Stimulated activated CD8-positive, alpha-beta memory T cell treated with anti-CD3 and anti-CD28 coated beads, Interleukin-4, amount 100 ng/mL, for 48 hours (primary cell): ENCODE data around the gene MAD1L1.

Experiments used
- DNase-seq: peaks from one replicate; pipeline ENCODE4 v3.0.0-alpha.2; 2020

Gene MAD1L1

DNA sequence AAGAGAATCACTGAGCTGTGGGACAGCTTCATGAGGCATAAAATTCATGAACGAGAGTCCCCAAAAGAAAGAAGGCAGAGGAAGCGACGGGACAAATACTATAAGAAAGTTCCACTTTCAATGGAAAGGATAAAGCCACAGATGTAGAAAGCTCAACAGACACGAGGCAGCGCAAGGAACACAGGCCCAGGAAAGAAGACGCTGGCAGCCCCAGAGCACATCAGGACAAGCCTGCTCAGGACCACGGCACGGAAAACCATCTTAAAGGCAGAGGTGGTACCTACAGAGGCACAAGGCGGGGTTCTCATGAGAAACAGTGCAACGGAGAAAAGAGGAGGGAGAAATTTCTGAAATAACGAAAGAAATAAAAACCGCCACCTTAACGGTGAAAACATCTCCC lies 273.4 kb downstream of the MAD1L1 start:
- DNase-seq, result no peak

DNA sequence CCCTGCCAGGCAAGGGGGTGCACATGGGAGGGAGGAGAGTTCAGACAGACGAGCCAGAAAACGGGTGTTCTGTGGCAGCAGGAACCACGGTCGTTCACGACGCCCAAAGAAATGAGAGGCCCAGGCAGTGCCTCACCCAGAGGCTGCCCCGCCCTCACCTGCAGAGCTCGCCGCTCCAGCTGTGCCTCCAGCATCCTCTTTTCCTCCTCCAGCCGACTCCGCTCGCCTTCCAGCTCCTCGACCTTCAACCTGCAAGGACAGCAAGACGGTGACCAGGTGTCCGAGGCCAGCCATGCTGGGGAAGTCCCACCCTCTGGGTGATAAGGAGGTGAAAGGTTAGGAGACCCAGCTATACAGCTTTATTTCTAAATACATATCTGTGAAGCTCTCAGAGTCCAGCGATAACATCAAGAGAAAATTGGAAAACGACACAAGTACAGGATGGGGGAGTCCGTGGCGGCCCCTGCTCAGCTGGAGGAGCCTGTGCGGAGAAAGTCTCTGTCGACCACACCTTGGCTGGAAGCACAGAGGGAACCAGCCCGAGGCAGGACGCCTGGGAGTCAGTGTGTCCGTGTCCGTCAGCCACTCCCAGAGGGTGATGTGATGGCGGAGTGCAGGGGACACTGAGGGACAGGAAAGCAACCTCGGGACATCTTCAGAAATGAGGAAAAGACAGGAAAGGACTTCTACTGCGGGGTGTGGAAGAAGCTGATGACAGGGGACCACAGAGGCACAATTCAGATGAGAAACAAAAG lies 275.1 kb downstream of the MAD1L1 start:
- DNase-seq, result no peak

DNA sequence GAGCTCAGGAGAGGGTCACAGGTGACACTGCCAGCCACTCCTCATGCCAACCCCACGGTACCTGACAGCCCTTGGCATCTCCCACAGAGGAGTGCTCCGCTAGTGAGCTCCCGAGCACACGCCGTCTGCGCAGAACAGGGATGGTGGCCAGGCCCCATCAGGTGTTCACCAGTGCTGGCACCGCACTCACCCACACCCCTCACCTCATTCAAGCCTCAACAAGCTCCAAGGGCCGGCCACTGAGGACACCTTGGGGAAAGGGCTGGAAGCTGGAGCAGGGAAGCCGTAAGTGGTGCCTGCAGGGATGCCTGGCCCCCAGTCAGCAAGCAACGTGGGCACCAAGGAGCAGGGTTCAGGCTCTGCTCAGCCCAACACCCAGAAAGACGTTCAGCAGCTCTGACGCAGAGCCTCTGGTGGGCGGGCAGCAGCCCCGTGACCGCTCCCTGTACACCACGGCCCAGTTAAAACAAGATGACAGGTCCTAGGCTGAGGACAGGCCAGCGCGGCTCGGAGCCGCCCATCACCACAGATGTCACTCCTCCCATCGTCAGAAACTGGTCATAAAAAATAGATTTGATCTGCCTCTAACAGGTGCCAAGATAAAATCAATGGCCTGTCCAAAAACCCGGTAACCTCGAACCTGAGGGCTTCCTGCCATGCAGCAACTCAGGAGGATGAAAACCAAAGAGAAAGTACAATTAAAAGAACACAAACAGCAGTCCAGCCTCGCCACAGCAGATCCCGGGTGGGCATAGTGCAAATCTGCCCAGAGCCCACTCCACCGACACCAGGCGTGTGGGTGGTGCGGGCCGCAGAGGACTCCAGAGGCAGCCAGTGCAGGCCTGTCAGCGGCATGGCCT lies 275.9 kb downstream of the MAD1L1 start:
- no peak for DNase-seq

DNA sequence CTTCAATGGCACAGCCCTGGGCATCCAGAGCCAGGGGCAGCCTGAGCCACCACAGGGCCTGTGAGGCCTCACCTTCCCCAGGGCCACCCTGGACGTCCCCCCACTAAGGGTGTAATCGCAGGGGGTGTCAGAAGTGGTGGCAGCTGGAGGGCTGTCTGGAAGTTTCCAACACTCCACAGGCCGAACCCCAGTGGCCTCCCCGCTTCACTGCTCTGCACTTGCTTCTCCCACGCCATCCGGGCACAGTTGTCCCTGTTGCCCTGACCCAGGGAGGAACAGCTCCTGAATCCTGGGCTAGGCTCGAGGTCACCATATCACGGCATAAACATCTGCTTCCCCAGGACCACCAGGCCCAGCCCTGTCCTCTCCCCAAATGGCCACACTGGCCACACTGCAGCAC lies 276.6 kb downstream of the MAD1L1 start:
- no peak for DNase-seq

DNA sequence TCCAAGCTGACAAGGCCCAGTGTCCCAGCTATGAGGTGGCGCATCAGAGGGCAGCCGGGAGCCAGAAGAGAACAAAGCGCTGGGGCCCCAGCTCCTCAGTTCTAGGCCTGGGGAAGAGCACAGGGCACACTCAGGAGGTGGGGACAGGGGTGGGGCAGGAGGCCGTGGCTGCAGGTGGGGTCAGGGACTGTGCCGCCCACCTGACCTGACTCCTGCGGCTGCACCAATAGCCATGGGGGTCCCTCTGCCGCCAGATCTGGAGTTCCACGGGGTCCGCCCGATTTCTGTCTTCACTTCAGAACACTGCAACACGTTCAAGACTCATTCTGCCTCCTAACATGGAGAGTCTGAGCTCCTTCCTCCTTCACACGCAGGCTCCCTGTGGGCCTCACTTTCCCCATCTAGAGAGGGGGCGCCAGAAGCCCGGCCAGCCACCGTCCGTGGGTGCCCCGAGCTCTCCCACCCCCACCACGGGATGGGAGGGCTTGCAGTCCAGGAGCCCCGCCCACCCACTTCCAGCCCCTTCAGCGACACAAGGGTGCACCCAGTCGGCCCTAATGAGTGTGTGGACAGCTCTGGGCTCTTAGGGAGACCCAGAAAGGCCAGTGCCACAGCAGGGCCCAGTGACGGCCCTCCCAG lies 278.3 kb downstream of the MAD1L1 start:
- no peak for DNase-seq

DNA sequence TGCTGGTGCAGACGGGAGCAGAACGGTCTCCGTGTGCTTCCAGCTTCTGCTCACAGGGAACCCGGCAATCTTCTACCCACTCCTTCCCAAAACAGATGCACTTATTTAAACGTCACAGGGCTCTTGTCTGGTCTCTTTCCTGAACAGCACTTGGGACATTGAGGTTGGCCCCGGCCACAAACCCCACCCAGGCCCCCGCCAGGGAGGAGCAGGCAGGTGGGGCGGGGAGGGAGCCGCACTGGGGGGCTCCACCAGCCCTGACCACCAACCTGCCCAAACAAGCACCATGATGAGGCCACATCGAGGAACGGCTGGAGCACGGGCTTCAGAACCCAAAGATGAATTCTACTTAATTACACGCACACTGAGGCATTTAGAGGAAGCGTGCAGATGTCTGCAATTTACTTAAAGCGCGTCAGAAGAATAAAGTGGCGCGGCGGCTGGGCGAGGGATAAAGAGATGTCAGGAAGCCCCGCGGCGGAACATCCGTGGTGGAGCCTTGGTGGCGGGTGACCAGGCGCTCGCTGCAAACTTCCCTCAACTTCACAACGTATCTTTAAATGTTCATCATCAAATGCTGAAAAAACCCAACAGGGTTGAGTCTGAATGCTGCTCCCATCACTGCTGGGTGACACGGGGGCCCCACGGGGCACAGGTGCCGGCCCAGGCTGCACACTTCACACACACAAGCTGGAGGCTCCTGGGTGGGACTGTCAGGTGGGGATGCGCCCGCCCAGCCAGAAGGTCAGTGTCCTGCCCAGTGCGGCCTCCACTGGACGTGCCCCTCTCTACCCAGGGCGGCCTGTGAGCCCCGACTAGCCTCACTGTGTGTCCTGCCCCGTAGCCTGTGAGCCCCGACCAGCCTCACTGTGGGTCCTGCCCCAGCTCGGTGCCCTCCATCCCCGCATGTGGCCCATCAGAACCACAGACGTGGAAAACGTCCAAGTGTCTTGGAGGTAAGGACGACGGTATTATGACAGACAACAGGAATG lies 279.2 kb downstream of the MAD1L1 start:
- DNase-seq, result no peak

DNA sequence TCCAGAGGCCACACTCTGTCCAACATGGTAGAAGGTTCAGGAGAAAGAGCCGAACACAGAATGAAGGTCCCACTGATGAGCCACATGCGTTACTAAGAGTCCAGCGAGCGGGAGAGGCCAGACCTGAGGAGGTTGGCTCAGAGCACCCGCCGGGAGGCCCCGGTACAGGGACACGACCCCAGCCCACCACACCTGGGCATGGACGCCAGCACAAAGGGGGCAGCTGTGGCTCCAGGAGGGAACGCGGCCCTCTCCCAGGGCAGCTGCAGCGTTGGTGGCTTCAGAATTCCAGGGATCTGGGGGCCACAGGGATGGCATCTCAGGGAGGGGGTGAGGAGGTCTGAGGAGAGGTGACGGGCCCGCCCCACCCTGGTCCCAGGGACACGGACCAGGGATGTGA lies 280.0 kb downstream of the MAD1L1 start:
- no peak for DNase-seq

DNA sequence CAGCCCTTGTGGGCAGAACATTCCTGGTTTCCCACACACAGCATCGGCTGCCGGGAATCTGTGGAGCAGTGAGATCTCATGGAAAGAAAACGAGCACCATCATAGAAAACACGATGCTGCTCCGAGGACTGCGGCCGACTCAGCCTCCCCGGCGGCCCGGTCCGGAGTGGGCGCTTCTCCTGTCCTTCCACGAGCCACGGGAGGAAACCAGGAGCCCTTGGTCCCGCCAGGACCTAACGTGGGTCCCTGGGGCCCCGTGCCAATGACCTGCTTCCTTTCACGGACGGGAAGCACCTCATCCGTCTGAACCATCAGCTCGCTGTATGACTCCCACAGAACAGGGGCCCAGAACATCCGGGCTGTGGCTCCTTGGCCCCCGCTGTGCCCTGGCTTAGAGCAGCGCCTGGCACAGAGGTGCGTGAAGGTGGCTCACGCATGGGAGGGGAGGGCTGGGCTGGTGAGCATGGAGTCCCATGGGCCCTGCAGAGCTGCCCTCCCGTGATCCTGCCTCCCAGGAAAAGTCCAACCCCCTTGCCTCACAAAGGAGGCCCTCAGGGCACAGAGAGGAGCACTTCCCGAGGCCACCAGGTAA lies 280.5 kb downstream of the MAD1L1 start:
- no peak for DNase-seq

DNA sequence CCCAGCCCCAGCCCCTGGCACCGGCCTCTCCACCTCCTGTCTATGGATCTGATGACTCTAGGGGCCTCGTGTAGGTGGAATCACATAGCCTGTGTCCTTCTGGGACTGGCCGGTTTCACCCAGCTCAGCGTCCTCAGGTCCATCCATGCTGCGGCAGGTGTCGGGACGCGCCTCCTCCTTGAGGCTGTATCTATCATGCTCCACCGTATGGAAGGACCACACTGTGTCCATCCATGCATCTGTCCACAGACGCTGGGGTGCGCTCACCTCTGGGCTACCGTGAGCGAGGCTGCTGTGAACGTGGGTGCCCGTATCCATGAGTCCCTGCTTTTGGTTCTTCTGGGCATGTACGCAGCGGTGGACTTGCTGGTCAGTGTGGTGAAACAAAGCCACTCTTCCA lies 281.1 kb downstream of the MAD1L1 start:
- no peak for DNase-seq

DNA sequence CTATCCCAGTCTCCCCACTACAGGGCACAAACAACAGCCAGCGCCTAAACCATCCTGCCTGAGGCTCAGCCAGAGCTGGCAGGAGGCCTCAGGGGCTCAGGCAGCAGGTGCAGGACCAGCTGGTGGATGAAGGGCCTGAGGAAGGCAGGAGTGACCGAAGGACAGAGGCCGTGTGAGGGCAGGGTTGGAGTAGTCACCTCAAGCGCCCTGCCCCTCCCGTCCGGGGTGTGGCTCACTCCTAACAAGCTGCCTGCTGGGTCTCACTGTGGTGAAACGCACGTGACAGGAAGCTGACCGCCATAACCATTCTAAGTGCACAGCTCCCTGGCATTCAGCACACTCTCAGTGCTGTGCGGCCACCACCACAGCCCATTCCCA lies 281.6 kb downstream of the MAD1L1 start:
- no peak for DNase-seq

DNA sequence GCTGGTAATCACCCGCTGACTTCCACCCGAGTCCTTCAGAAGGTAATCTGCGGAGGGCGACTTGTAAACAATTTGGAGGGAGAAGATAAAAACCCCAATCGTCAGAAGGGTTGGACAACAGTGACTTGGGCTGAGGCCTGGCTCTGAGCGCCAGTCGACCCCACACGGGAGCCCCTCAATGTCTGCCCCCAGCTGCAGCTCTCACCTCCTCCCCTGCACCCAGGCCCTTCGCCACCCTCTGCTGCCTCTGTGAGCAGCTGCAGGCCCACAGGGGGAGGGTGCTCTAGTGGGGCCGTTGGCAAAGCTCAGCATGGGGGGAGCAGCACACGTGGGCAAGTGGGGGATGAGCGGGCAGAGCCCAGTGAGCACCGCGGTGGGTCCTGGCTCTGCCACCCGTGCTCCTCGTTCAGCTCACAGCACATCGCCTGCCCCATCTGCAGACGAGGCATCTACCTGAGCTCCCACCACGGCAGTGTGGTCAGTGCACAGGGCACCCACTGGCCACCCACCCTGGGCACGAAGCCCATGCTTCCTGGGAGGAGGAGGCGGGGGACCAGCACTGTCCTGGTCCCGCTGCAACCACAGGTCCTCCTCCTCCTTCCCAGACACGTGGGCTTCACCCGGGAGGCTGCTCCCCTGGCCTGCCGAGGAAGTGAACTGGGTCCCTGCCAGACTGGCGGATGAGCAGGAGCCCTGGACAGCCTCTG lies 282.1 kb downstream of the MAD1L1 start:
- DNase-seq, result no peak

DNA sequence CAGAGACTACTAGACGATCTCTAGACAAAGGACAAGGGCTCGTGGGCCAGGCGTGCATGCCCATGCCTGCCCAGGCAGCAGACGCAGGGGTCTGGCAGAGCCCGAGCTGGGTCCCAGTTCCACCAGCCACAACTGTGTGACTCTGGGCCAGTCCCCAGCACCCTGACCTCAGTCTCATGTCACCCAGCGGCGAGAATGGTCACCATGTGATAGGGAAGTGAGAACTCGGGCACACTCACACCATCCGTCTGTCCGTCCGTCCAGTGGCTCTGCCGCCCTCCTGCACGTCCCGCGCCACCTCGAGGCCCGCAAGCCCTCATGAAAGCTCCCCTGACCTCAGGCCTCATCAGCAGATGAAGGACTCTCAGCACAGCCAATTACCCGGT lies 282.7 kb downstream of the MAD1L1 start:
- no peak for DNase-seq

DNA sequence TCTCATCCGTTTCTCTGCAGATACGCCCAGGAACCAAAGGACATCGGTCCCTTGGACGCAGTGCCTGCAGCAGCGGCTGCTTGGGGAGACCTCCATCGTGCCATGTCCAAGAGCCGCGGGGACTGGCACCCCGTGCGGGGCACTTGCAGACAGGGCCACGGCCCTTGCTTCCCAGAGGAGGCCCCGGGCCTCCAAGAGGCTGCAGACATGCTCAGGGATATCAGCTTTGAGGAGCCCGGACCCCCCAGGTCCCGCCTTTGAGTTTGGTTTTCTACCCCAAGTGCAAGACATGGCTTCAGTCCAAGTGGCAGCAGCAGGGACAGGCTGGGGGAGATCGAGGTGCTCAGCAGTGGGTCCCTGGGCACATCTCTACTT lies 283.1 kb downstream of the MAD1L1 start:
- no peak for DNase-seq

DNA sequence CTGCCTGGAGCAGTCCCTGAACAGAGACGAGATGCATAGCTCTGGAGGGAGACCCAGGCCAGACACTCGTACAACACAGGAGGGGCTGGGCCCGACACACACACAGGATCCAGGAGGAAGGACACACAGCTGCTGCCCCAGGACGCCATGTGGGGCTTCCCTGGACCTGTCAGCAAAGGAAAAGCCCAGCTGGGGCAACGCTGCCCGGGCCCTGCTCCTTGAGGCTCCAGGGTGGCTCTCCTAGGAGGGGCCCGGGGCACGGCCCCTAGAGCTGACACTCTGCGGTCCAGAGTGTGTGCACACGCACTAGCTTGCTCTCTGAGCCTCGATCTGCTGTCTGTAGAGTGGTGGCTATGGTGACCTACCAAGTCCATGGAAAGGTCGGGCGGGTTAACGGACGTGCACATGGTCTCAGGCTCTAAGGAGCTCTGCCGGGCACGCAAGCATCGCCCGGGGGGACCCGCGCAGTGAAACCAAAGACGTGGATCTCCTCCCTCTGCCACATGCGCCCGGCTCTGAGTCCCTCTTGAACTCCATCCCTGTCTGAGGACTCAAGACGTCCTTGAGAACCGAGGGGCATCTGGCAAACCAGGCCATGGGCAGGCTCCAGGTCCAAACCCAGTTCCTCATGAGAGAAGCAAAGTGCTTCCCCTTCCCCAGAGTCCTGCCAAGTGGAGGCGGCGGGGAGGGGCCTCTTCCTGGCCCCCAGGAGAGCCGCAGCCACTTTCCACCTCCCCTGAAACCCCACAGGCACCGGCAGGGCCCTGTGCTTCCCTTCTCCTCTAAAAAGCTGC lies 283.7 kb downstream of the MAD1L1 start:
- DNase-seq, result no peak

DNA sequence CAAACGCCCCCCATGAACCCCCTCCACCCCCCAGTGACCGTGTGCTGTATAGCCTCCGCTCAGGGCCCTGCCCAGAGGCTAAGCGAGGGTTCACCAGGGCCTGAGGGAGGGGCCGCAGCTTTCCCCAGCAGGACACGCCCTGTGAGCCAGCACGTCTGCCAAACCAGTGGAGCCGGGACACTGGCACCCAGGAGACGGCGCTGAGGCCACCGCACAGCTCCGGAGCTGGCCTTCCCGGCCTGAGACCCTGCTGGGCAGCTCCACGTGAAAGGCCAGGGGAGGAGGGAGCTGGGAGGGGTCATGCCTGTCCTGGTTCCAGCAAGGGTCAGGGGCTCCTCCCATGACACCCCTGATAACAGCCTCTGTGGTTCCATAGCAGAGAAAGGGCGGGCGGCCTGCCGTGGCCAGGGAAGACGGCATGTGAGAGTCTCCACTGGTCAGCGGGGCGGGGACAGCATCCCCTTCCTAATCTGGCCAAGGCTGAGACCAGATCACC lies 284.4 kb downstream of the MAD1L1 start:
- DNase-seq, result no peak

DNA sequence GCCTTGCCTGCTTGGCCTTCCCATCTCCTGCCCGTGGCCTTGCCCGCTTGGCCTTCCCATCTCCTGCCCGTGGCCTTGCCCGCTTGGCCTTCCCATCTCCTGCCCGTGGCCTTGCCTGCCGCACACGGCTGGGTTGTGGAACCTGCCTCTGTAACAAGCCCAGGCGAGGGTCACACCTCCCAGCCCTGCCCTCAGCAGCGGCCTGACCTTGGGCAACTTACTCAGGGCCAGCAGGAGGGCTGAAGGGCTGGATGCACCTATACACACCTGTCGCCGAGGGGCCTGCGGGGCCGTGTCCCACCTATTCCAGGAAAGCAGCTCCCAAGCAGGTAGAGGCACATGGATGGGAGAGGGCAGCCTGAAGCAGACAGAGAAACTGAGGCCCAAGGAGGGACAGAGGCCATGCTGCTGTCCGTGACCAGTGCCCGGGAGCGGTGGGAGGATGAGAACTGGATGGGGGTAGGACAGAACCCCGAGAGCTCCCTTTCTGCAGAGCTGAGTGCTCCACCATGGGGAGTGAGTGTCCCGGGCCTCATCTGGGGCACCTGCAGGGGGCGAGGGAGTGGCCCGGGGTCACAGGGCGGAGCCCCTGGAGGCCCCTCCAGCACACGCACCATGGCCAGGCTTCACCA lies 285.0 kb downstream of the MAD1L1 start:
- DNase-seq, result no peak

DNA sequence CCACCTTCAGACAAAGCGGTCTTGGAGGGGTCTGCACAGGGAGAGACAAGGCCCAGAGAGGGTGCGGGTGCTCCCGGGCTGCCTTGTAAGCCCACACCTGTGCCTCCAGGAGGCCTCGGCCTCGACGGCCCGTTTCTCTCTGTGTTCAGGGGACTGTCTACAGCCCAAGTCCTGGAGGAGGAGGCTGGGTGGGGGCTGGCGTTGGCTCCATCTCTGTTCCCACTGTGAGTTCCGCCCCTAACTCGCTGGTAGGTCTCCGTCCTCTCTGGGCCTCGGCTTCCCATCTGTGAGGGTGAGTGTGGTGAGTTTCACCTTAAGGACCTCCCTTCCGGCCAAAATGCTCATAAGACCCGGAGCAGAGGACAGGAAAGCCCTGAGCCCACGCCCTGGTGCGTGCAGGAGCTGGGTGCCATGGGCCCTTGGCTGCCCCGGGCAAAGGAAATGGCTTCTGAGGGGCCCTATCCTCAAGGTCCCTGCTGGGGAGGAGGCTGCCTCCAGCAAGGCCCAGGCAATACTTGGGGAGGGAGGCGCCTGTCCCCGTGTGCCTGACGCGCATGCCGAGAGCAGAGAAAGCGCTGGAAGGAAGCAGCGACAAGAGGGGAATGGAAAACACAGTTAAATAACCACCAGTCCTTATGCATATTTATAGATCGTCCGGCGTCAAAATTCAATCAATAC lies 285.8 kb downstream of the MAD1L1 start:
- DNase-seq, result no peak

DNA sequence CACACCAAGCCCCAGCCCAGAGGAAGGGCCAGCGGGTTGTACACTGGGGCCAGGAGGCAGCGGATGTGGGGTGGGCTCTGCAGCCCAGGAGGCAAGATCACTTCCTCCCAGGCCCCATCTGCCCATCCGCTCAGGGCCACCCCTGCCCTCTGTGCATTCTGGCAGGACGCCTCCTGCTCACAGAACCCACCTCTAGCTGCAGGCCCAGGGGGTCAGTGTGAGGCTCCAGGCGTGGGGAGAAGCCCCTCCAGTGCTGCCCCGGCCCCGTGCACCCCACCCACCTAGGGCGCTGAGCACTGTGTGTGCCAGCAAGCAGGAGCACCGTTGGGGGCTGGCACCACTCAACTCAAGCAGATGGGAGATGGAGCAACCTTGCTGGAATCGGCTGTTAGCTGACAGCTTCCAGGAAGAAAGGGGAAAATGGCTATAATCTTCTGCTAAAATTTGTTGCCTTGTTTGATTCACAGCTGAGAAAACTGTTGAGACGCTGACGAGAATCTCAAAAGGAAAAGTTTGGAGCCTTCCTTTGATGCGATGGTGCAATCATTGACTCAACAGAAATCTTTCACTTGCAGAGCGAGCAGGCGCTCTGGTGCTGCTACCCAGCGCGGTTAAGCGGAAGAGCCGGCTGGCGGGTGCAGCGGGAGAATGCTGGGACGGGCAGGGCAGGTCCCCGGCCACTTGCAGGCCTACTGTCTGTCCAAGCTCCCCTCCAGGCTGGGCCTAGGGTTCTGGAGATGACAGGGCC lies 286.5 kb downstream of the MAD1L1 start:
- no peak for DNase-seq

DNA sequence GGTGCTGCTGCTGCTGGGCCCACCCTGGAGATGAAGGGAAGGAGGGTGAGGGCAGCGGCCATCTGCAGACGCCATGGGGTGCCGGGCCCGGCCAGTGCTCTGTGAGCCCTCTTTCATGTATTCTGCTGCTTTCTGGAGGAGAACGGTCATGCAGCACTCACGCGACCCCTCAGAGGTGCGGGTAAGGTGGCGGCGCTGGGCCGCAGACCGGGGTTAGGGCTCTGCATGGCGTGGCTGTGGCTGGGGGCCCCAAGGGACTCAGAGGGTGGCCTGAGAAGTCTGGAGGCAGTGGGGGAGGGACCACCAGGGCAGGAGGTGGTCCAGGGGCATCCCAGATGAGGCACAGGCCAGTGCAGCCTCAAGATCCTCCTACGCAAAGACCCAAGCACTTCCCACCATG lies 287.2 kb downstream of the MAD1L1 start:
- no peak for DNase-seq
